Stomach (tissue), 4 donors: ENCODE data around the gene CHCHD3.

Experiments used
- EP300 ChIP-seq: sonication (generic); formaldehyde crosslinking; IDR thresholded peaks from one replicate; pipeline ENCODE4 v1.6.1; 2017; ENCODE audit warnings: antibody characterized with exemption
- POLR2AphosphoS5 ChIP-seq, 3 donors: sonication (generic); formaldehyde crosslinking; IDR thresholded peaks; one replicate each; pipeline ENCODE4 v1.6.1; 2016; ENCODE audit warnings: antibody characterized with exemption in 3 of 3
- TF ChIP-seq, protein P1 (sequence below), 7 experiments: fragments of 450-650 bp in 4 of 7; fragments of 200-600 bp in 3 of 7; sonication (generic) in 3 of 7; IDR thresholded peaks; one replicate each; pipeline ENCODE4 v1.5.1; 2016 to 2019; ENCODE audit warnings: antibody characterized with exemption in 7 of 7, control low read depth in 2 of 7, mild to moderate bottlenecking in 1 of 7

DNA sequence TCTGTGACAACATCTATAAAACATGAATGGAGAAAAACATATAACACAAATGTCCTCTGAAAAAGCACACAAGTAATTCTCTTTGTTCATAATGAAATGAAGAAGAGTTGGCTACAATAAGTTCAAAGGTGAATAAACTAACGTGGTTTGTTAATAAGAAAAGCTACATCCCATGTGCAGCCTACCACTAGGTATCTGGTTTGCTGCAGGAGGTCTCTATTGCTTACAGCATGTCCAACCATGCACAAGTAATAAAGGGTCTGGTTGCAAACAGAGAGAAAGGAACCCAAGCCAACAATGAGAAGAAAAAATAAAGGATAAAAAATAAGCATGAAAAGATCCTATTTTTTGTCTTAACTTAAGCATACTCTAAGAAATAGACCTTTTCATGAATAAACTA, 139.2 kb downstream of the CHCHD3 start:
- TF ChIP-seq POLR2AphosphoS5 (IDR thresholded peaks at IDR 0.05) (no peak), EP300 (no peak)
- TF ChIP-seq, protein P1, sequence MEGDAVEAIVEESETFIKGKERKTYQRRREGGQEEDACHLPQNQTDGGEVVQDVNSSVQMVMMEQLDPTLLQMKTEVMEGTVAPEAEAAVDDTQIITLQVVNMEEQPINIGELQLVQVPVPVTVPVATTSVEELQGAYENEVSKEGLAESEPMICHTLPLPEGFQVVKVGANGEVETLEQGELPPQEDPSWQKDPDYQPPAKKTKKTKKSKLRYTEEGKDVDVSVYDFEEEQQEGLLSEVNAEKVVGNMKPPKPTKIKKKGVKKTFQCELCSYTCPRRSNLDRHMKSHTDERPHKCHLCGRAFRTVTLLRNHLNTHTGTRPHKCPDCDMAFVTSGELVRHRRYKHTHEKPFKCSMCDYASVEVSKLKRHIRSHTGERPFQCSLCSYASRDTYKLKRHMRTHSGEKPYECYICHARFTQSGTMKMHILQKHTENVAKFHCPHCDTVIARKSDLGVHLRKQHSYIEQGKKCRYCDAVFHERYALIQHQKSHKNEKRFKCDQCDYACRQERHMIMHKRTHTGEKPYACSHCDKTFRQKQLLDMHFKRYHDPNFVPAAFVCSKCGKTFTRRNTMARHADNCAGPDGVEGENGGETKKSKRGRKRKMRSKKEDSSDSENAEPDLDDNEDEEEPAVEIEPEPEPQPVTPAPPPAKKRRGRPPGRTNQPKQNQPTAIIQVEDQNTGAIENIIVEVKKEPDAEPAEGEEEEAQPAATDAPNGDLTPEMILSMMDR (IDR thresholded peaks at IDR 0.05): no peak
